Fibroblast of lung (primary cell): Measurements from ENCODE around the gene MITF.

Experiments
- CTCF ChIP-seq, 2 donors: IDR thresholded peaks in 1 of 2; conservative IDR thresholded peaks in 1 of 2; 1 replicate in 1 of 2; 2 replicates in 1 of 2; pipeline ENCODE4 v1.5.1; 2011 to 2012; ENCODE audit warnings: low read length in 2 of 2, control low read depth in 1 of 2, inconsistent platforms in 1 of 2, low read depth in 1 of 2, mild to moderate bottlenecking in 1 of 2
- EZH2 ChIP-seq: IDR thresholded peaks from 2 replicates; pipeline ENCODE4 v1.5.1; 2012; ENCODE audit warnings: low read length, control low read depth, mild to moderate bottlenecking; ENCODE audit errors: missing control alignments

GRCh38 chr3:69710153-69710977 lies 28.9 kb upstream of the MITF start:
- no peak for TF ChIP-seq CTCF (conservative IDR thresholded peaks at IDR 0.05 in 1 of 2, IDR thresholded peaks at IDR 0.05 in 1 of 2; ENCODE audit: low read depth in 1 of 2, low read length in 2 of 2)
- TF ChIP-seq EZH2 = no peak
